IMR-90 (cell line): Measurements from ENCODE around the gene LLPH. TPM values are rescaled to one million over a fixed set of nuclear protein-coding genes. Genes with fewer than 3 reads are reported as not detected.

Experiments
- ATAC-seq: fragments of 200-7000 bp; cut with Tn5 transposase; 2 replicates; pipeline ENCODE4 v1.9.1; 2020; ENCODE audit warnings: low read depth, mild to moderate bottlenecking, moderate library complexity
- BruUV-seq: library from RNA; stranded (reverse); fragments of 400-500 nt; replicated peaks from 2 replicates; lab custom pipeline; 2021; lab: Mats Ljungman, UMichigan
- CTCF ChIA-PET: fragments of 300-600 bp; formaldehyde crosslinking; extraction: SDS; loops from one replicate; lab custom pipeline; 2021; ENCODE audit warnings: antibody characterized with exemption; lab: Yijun Ruan, JAX
- POLR2A ChIA-PET: fragments of 300-600 bp; sonication (Branson Sonifier 250); formaldehyde crosslinking; loops from one replicate; lab custom pipeline; 2022; ENCODE audit warnings: antibody characterized with exemption; ENCODE audit not compliant: unreplicated experiment; lab: Charles Lee
- DNase-seq: peaks from one replicate; pipeline ENCODE4 v3.0.0; 2013
- H2AFZ ChIP-seq: replicated peaks from 2 replicates; pipeline ENCODE3; 2013; ENCODE audit warnings: low read length, mild to moderate bottlenecking; ENCODE audit not compliant: poor library complexity
- H2AK5ac ChIP-seq: 2 replicates; pipeline ENCODE4 v1.6.1; 2013; ENCODE audit warnings: low read depth, low read length, inconsistent platforms
- H2AK9ac ChIP-seq: replicated peaks from 2 replicates; pipeline ENCODE3; 2013; ENCODE audit warnings: mild to moderate bottlenecking, low read depth, low read length, moderate library complexity; ENCODE audit not compliant: poor library complexity
- H2BK120ac ChIP-seq: 2 replicates; pipeline ENCODE4 v1.6.1; 2013; ENCODE audit warnings: low read depth, low read length, inconsistent platforms
- H2BK15ac ChIP-seq: 3 replicates; pipeline ENCODE4 v1.6.1; 2013; ENCODE audit warnings: low read depth, low read length, inconsistent platforms
- H2BK20ac ChIP-seq: 2 replicates; pipeline ENCODE4 v1.6.1; 2013; ENCODE audit warnings: low read depth, mild to moderate bottlenecking, inconsistent platforms, low read length, moderate library complexity
- H2BK5ac ChIP-seq: 2 replicates; pipeline ENCODE4 v1.6.1; 2013; ENCODE audit warnings: mild to moderate bottlenecking, low read depth, low read length, inconsistent platforms; ENCODE audit not compliant: poor library complexity, severe bottlenecking
- H3K14ac ChIP-seq: replicated peaks from 2 replicates; pipeline ENCODE4 v1.6.1; 2013; ENCODE audit warnings: low read depth, low read length, inconsistent platforms
- H3K18ac ChIP-seq: 2 replicates; pipeline ENCODE4 v1.6.1; 2013; ENCODE audit warnings: low read depth, low read length, control low read depth
- H3K23ac ChIP-seq: 2 replicates; pipeline ENCODE4 v1.6.1; 2013; ENCODE audit warnings: low read depth, low read length, inconsistent platforms
- H3K27ac ChIP-seq: 2 replicates; pipeline ENCODE4 v1.5.1; 2013; ENCODE audit warnings: mild to moderate bottlenecking, control low read depth, low read length; ENCODE audit not compliant: insufficient read depth
- H3K27me3 ChIP-seq: 2 replicates; pipeline ENCODE4 v1.6.1; 2013; ENCODE audit warnings: low read length; ENCODE audit not compliant: control insufficient read depth, insufficient read depth
- H3K36me3 ChIP-seq: 2 replicates; pipeline ENCODE4 v1.6.1; 2013; ENCODE audit warnings: low read length, mixed read lengths; ENCODE audit not compliant: control insufficient read depth, insufficient read depth
- H3K4ac ChIP-seq: 2 replicates; pipeline ENCODE4 v1.6.1; 2013; ENCODE audit warnings: low read depth, low read length, inconsistent platforms
- H3K4me1 ChIP-seq: 2 replicates; pipeline ENCODE4 v1.6.1; 2013; ENCODE audit warnings: low read length, mixed read lengths; ENCODE audit not compliant: control insufficient read depth, insufficient read depth
- H3K4me2 ChIP-seq: 2 replicates; pipeline ENCODE4 v1.6.1; 2013; ENCODE audit warnings: low read depth, mild to moderate bottlenecking, control low read depth, low read length, moderate library complexity
- H3K4me3 ChIP-seq: 2 replicates; pipeline ENCODE4 v1.5.1; 2013; ENCODE audit warnings: low read depth, mild to moderate bottlenecking, control low read depth, low read length, moderate library complexity; ENCODE audit not compliant: insufficient read depth
- H3K56ac ChIP-seq: 2 replicates; pipeline ENCODE4 v1.6.1; 2013; ENCODE audit warnings: low read length, inconsistent platforms; ENCODE audit not compliant: insufficient read depth; ENCODE audit errors: extremely low read depth
- H3K79me1 ChIP-seq, 2 experiments: 2 replicates each; pipeline ENCODE4 v1.6.1; 2013; ENCODE audit warnings: low read length in 2 of 2, inconsistent platforms in 1 of 2, low read depth in 1 of 2
- H3K9ac ChIP-seq: 2 replicates; pipeline ENCODE4 v1.6.1; 2013; ENCODE audit warnings: low read depth, low read length, control low read depth
- H3K9me1 ChIP-seq: 2 replicates; pipeline ENCODE4 v1.6.1; 2013; ENCODE audit warnings: low read length, inconsistent platforms; ENCODE audit not compliant: insufficient read depth
- H3K9me3 ChIP-seq: 2 replicates; pipeline ENCODE4 v1.6.1; 2013; ENCODE audit warnings: low read length; ENCODE audit not compliant: control insufficient read depth, insufficient read depth
- H4K20me1 ChIP-seq: 2 replicates; pipeline ENCODE4 v1.6.1; 2013; ENCODE audit warnings: low read length, inconsistent platforms; ENCODE audit not compliant: insufficient read depth
- H4K5ac ChIP-seq: 2 replicates; pipeline ENCODE4 v1.6.1; 2013; ENCODE audit warnings: mild to moderate bottlenecking, low read depth, low read length, control low read depth
- H4K8ac ChIP-seq, 2 experiments: 2 replicates each; pipeline ENCODE4 v1.6.1; 2013; ENCODE audit warnings: low read depth in 2 of 2, low read length in 2 of 2, control low read depth in 1 of 2, inconsistent platforms in 1 of 2
- H4K91ac ChIP-seq: 2 replicates; pipeline ENCODE4 v1.6.1; 2013; ENCODE audit warnings: low read depth, low read length, inconsistent platforms; ENCODE audit not compliant: insufficient read depth
- BHLHE40 ChIP-seq: fragments of 150-350 bp; IDR thresholded peaks from 2 replicates; pipeline ENCODE4 v1.6.1; 2016; ENCODE audit warnings: mild to moderate bottlenecking, low read depth, low read length
- CEBPB ChIP-seq: IDR thresholded peaks from 2 replicates; pipeline ENCODE4 v1.6.1; 2012; ENCODE audit warnings: low read depth, low read length, improper control_type of control experiment
- CHD1 ChIP-seq: IDR thresholded peaks from 2 replicates; pipeline ENCODE4 v1.6.1; 2012; ENCODE audit warnings: low read depth, low read length, improper control_type of control experiment
- FOS ChIP-seq: fragments of 150-350 bp; IDR thresholded peaks from 2 replicates; pipeline ENCODE4 v1.6.1; 2016; ENCODE audit warnings: low read depth, low read length
- MAFK ChIP-seq: IDR thresholded peaks from 2 replicates; pipeline ENCODE4 v1.6.1; 2012; ENCODE audit warnings: low read depth, low read length, improper control_type of control experiment
- MAZ ChIP-seq: IDR thresholded peaks from 2 replicates; pipeline ENCODE4 v1.6.1; 2012; ENCODE audit warnings: low read depth, mild to moderate bottlenecking, low read length, improper control_type of control experiment, moderate library complexity, borderline replicate concordance
- MXI1 ChIP-seq: IDR thresholded peaks from 2 replicates; pipeline ENCODE4 v1.6.1; 2012; ENCODE audit warnings: low read depth, mild to moderate bottlenecking, low read length, moderate library complexity, borderline replicate concordance
- NFE2L2 ChIP-seq: fragments of 150-350 bp; IDR thresholded peaks from 2 replicates; pipeline ENCODE4 v1.6.1; 2016; ENCODE audit warnings: low read depth, mild to moderate bottlenecking, low read length
- POLR2A ChIP-seq: IDR thresholded peaks from 2 replicates; pipeline ENCODE4 v1.6.1; 2012; ENCODE audit warnings: mild to moderate bottlenecking, low read depth, low read length
- RAD21 ChIP-seq: IDR thresholded peaks from 2 replicates; pipeline ENCODE4 v1.6.1; 2012; ENCODE audit warnings: low read length, improper control_type of control experiment
- RCOR1 ChIP-seq: IDR thresholded peaks from 2 replicates; pipeline ENCODE4 v1.6.1; 2012; ENCODE audit warnings: mild to moderate bottlenecking, low read length, improper control_type of control experiment; ENCODE audit not compliant: insufficient replicate concordance
- RFX5 ChIP-seq: IDR thresholded peaks from 2 replicates; pipeline ENCODE4 v1.8.0; 2012; ENCODE audit warnings: low read depth, mild to moderate bottlenecking, low read length, moderate library complexity
- SMC3 ChIP-seq: fragments of 150-350 bp; IDR thresholded peaks from 2 replicates; pipeline ENCODE4 v1.6.1; 2016; ENCODE audit warnings: low read depth, mild to moderate bottlenecking, antibody characterized with exemption, low read length, moderate library complexity
- WGBS, 2 experiments: methylation state at CpG; one replicate each; pipeline versions ENCODE4 v1.1.5 to v1.1.7; 2013; ENCODE audit warnings: missing lambda C conversion rate in 2 of 2; ENCODE audit not compliant: insufficient read length in 1 of 2; ENCODE audit errors: extremely low coverage in 2 of 2; 5-methylcytosine and 5-hydroxymethylcytosine counted together
- dilution Hi-C: fragments of 300-500 bp; cut with HindIII; formaldehyde crosslinking; loops from one replicate; pipeline ENCODE4 v1.14.3; 2018; ENCODE audit warnings: low sequenced_read_pairs; ENCODE audit not compliant: unreplicated experiment
- in situ Hi-C: fragments of 300-500 bp; cut with MboI; formaldehyde crosslinking; loops from 3 replicates; pipeline ENCODE4 v1.14.3; 2019; ENCODE audit warnings: low sequenced_read_pairs, inconsistent platforms, mixed read lengths
- intact Hi-C: fragments of 100-400 bp; cut with micrococcal nuclease; formaldehyde crosslinking; loops from 2 replicates; pipeline ENCODE4 v1.10.0; 2022
- polyA plus RNA-seq, 3 experiments: library from polyadenylated mRNA; depleted of rRNA; stranded (reverse); fragments of >200 nt; gene quantifications; 2 replicates each; pipeline ENCODE4 v1.2.3, GENCODE V29; 2012; ENCODE audit warnings: low replicate concordance in 1 of 3
- total RNA-seq: library from RNA; depleted of rRNA; stranded (reverse); fragments of >200 nt; gene quantifications from 2 replicates; pipeline ENCODE4 v1.2.3, GENCODE V29; 2012
- TF ChIP-seq, protein P1 (sequence below): fragments of 150-350 bp; IDR thresholded peaks from 2 replicates; pipeline ENCODE4 v1.6.1; 2017; ENCODE audit warnings: mild to moderate bottlenecking, antibody characterized with exemption, low read length, low read depth
- TF ChIP-seq, protein P2 (sequence below): conservative IDR thresholded peaks from 2 replicates; pipeline ENCODE4 v1.5.1; 2012; ENCODE audit warnings: mild to moderate bottlenecking, low read depth, low read length, improper control_type of control experiment
- TF ChIP-seq, protein P3 (sequence below): fragments of 150-350 bp; IDR thresholded peaks from 2 replicates; pipeline ENCODE4 v1.6.1; 2016; ENCODE audit warnings: low read depth, mild to moderate bottlenecking, low read length, moderate library complexity, borderline replicate concordance

LLPH gene
- total and polyA plus RNA-seq, 2 of the 4 experiments (the other 2 are of a cell fraction): 2.7 to 17.0 TPM

GRCh38 chr12:66077542-66077941, 53.0 kb downstream of the LLPH start:
- Histone ChIP-seq H3K56ac (no peak overlapping the region), H3K18ac (no peak overlapping the region), H3K4me3 (no peak overlapping the region), H4K5ac (no peak overlapping the region), H3K79me1 (no peaks in the 10 kb centered on the region), H2BK20ac (no peak overlapping the region), H3K4me1 (no peaks in the 10 kb centered on the region), H3K36me3 (no peaks in the 10 kb centered on the region), H2AK5ac (no peak overlapping the region), H2BK5ac (no peak overlapping the region), H2AK9ac (no peak overlapping the region), H2BK15ac (no peak overlapping the region), H4K20me1 (no peaks in the 10 kb centered on the region; the same call in 1 of the 2 replicates), H2AFZ (no peak overlapping the region), H3K9me3 (no peaks in the 10 kb centered on the region), H3K23ac (no peak overlapping the region), H3K9me1 (no peaks in the 10 kb centered on the region), H3K4me2 (no peak overlapping the region), H3K9ac (no peak overlapping the region), H3K27ac (no peak overlapping the region), H3K4ac (no peak overlapping the region), H3K27me3 (peaks cover 1% of the 10 kb centered on the region; the same call in 1 of the 2 replicates), H4K91ac (no peak overlapping the region), H3K14ac (no peak overlapping the region), H2BK120ac (no peak overlapping the region), H4K8ac (no peak overlapping the region)
- CTCF ChIA-PET: no interaction called here
- in situ Hi-C loops (no loop called here), intact Hi-C loops (no loop called here), dilution Hi-C loops (no loop called here)
- no TSS peak for BruUV-seq
- ATAC-seq (no peak), DNase-seq (no peak)
- POLR2A ChIA-PET: no interaction called here
- TF ChIP-seq, protein P1, sequence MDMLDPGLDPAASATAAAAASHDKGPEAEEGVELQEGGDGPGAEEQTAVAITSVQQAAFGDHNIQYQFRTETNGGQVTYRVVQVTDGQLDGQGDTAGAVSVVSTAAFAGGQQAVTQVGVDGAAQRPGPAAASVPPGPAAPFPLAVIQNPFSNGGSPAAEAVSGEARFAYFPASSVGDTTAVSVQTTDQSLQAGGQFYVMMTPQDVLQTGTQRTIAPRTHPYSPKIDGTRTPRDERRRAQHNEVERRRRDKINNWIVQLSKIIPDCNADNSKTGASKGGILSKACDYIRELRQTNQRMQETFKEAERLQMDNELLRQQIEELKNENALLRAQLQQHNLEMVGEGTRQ: no peak
- no peak for TF ChIP-seq MAZ
- TF ChIP-seq CHD1: no peak
- no peak for TF ChIP-seq RFX5
- no peak for TF ChIP-seq MAFK
- no peak for TF ChIP-seq RAD21
- TF ChIP-seq, protein P2, sequence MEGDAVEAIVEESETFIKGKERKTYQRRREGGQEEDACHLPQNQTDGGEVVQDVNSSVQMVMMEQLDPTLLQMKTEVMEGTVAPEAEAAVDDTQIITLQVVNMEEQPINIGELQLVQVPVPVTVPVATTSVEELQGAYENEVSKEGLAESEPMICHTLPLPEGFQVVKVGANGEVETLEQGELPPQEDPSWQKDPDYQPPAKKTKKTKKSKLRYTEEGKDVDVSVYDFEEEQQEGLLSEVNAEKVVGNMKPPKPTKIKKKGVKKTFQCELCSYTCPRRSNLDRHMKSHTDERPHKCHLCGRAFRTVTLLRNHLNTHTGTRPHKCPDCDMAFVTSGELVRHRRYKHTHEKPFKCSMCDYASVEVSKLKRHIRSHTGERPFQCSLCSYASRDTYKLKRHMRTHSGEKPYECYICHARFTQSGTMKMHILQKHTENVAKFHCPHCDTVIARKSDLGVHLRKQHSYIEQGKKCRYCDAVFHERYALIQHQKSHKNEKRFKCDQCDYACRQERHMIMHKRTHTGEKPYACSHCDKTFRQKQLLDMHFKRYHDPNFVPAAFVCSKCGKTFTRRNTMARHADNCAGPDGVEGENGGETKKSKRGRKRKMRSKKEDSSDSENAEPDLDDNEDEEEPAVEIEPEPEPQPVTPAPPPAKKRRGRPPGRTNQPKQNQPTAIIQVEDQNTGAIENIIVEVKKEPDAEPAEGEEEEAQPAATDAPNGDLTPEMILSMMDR: no peak
- no peak for TF ChIP-seq SMC3
- TF ChIP-seq MXI1: no peak
- no peak for TF ChIP-seq CEBPB
- no peak for TF ChIP-seq RCOR1
- no peak for TF ChIP-seq BHLHE40
- TF ChIP-seq NFE2L2: no peak
- TF ChIP-seq, protein P3, sequence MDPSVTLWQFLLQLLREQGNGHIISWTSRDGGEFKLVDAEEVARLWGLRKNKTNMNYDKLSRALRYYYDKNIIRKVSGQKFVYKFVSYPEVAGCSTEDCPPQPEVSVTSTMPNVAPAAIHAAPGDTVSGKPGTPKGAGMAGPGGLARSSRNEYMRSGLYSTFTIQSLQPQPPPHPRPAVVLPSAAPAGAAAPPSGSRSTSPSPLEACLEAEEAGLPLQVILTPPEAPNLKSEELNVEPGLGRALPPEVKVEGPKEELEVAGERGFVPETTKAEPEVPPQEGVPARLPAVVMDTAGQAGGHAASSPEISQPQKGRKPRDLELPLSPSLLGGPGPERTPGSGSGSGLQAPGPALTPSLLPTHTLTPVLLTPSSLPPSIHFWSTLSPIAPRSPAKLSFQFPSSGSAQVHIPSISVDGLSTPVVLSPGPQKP: no peak
- TF ChIP-seq FOS: no peak
- no peak for TF ChIP-seq POLR2A
- WGBS, 2 experiments: 100% methylated on average over 1 of the region's 1 CpG; no CpG with 5 or more reads in 1 of the 2 experiments
